ENCODE results near the gene KCNAB2.

DNA sequence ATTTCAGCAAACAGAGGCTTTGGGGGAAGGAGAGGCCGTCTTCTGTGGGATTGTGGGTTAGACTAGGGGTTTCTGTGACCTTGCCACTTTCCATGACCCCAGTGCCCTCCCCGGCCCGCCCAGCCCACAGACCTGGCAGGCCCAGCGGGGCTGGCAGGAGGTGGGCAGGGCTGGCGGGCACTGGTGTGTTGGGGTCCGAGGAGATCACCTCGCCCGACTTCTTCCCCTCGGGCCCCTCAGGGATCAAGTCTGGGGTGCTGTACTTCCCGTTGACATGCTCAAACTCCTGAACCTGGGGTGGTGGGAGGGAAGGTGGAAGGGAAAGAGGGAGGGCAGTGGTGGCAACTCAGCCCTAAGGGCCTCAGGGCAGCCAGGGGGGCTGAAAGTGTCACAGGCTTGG is 78.1 kb downstream of the KCNAB2 start:
- TF ChIP-seq EP300 (IDR thresholded peaks at IDR 0.05) (no peak), POLR2AphosphoS5 (IDR thresholded peaks at IDR 0.05) (no peak)
